GM21786 (cell line): ENCODE data around the gene SASS6.

Experiments
- ATAC-seq: cut with Tn5 transposase; IDR thresholded peaks from one replicate; pipeline ENCODE4 v1.9.1; 2021; ENCODE audit not compliant: unreplicated experiment

Gene SASS6

DNA sequence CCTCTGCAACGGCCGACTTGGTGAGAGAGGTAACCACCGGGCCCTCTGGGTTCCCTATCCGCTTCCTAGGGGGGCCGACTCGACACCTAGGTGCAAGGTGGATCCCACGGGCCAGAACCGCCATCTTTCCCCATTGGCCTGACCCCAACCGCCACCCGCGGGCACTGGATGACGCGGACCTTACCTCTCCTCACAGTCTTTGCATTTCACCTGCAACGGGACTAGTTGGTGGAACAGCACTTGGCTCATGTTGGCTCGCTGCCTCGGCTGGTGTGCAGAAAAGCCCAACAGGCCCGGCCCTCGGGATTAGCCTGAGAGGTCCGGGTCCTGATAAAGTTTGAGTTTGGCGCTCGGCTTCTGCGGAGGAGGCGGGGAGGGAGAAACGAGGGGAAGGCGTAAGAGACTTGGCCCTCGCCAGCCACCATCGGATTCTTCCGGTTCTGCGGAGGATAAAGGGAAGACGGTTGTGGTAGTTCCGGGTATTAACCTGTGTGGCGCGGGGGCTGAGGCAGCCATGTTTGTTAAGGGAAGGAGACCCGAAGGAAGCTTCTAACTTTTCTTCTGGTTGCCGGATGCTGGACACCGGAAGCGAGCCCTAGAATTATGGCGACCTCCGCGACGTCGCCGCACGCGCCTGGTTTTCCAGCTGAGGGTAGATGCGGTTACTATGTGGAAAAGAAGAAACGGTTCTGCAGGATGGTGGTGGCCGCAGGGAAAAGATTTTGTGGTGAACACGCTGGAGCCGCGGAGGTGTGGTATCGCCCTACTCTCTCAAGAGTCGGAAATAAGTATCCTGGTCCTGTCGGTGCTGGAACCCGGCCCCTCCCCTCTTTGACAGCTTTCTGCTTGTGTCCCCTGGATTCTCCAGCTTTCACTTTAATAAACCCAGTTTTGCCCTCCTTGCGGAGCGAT, at the start of gene SASS6, which contains the start of gene TRMT13:
Gene SASS6, minus strand, starts transcription at position 365 of the 912 bp plus-strand sequence. Its CDS starts 116 bp downstream, at position 249.
Gene TRMT13, plus strand, starts transcription at position 598 of the 912 bp plus-strand sequence. Its CDS starts 6 bp downstream, at position 604.
- peak; percentile 86 for ATAC-seq

- no peak for ATAC-seq
Measured at GRCh38 chr1:100178091-100178490, 45.4 kb upstream of the SASS6 start, which contains the start of gene LRRC39. TSS of gene LRRC39 (minus strand) at chr1:100178256. CDS start at chr1:100168516, 9,740 bp downstream.

- ATAC-seq, result no peak
Measured at GRCh38 chr1:100177295-100178041, 44.7 kb upstream of the SASS6 start.

- ATAC-seq, result no peak
Measured at GRCh38 chr1:100168051-100168450, 35.3 kb upstream of the SASS6 start.

DNA sequence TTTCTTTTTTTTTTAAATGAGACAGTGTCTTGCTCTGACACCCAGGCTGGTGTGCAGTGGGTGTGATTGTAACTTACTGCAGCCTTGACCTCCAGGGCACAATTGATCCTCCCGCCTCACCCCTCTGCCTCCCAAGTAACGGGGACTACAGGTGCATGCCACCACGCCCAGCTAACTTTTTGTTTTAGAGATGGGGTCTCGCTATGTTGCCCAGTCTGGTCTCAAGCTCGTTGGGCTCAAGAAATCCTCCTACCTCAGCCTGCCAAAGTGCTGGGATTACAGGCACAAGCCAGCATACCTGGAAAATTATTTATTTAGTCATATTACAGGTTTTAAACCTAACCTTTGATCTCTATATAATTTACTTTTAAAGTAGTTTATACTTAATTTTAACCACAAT, 32.0 kb upstream of the SASS6 start:
- ATAC-seq, result no peak

- no peak for ATAC-seq
Measured at GRCh38 chr1:100164216-100164615, 31.5 kb upstream of the SASS6 start.

- no peak for ATAC-seq
Measured at GRCh38 chr1:100162881-100163280, 30.2 kb upstream of the SASS6 start.

GRCh38 chr1:100152271-100152670, 19.5 kb upstream of the SASS6 start:
- peak; percentile 87 for ATAC-seq

GRCh38 chr1:100151679-100152078, 18.9 kb upstream of the SASS6 start:
- ATAC-seq, result no peak

DNA sequence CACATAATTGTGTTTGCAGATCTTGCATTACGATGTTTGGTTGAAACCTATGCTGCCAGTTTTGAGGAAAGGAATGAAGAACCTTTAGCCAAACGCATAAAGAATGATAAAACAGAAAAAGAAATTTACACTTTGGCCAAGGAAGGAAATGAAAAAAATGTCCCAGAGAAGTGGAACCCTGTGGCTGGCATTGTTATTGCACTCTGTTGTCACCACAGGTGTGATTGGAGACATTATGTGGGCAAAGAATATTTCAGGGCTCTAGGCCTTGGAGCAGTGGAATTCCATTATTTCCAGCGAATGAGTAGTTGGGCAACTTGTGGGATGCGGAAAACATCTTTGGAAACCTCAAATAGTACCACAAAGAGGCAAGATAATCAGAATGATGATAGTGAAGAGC, 15.1 kb upstream of the SASS6 start:
- no peak for ATAC-seq

- no peak for ATAC-seq
Measured at GRCh38 chr1:100146958-100147357, 14.2 kb upstream of the SASS6 start.

DNA sequence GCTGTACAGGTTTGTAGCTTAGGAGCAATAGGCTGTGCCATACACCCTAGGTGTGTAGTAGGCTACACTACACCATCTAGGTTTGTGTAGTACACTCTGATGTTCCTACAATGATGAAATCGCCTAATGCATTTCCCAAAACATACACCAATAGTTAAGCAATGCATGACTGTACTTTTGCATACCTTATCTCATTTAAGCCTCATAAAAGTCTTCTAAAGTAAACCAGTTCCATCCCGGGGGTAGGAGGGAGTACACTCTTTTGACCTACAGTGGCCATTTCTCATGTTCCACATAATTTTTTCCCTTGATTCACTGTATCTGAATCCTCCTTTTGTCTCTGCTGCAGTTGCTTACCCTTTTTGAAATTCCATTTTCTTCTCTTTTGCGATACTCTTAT, 12.4 kb upstream of the SASS6 start:
- ATAC-seq, result no peak

DNA sequence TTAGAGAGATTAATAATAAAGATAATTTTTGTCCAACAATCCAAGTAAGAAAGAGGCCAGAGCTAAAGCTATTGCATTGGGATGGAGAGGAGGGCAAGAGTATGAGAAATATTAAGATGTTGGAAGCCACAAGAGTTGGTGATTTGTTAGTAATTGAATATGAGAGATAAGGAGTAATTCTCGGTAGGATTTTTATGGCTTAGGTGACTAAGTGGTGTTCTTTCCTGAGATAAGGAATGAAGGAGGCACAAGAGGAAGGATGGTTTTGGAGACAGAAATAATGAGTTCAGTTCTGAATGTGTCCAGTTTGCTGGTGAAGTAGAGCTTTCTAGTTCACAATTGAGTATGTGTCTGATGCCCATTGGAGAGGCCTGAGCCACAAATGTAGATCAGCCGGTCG, 9.6 kb upstream of the SASS6 start:
- no peak for ATAC-seq

DNA sequence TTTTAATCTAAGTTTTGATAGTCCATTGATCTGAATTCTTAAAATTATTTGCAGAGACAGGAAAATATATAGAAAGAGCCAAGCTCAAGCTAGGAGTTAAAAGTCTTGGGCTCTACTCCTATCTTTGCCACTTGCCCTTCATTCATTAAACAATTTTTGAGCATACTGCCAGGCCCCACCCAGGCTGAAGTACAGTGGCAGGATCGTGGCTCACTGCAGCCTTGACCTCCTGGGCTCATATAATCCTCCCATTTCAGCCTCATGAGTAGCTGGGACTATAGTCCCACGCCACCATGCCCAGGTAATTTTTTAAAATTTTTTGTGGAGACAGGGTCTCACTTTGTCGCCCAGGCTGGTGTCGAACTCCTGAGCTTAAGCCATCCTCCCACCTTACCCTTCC, 8.5 kb upstream of the SASS6 start:
- ATAC-seq, result no peak

DNA sequence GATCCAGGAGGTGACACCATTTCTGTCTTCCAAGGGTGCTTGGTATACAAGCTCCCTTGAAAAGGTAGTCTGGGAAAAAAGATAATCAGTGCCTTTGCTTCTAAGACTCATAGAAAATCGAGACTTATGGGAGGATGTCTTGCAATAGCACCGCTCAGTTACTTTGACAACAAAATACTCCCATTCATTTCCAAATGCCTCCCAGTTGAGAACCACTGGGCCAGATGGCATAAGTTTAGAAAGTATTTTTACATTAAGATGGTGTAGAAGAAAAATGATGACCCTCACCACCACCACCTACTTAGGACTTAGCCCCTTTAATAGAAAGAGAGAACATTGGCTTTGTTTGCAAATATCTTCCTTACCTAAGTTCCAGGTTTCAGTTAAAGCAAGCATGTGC, 4.9 kb upstream of the SASS6 start:
- no peak for ATAC-seq

GRCh38 chr1:100134872-100135271, 2.1 kb upstream of the SASS6 start:
- ATAC-seq, result no peak

DNA sequence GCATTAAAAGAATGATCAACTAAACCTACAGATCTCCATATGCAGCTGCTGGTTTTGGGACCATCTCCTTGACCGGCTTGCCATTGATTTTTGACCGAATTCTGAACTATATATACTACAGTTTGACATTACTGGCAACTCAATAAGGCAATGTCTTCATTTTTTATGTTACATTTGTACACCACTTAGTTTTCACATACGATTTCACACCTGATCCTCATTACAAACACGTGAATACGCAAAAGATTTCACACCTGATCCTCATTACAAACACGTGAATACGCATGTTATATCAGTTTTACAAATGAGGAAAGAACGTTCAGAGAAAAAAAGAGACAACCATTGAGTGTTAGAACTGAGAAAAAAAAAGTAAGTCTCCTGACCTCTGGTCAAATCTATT, 1.1 kb downstream of the SASS6 start:
- no peak for ATAC-seq

DNA sequence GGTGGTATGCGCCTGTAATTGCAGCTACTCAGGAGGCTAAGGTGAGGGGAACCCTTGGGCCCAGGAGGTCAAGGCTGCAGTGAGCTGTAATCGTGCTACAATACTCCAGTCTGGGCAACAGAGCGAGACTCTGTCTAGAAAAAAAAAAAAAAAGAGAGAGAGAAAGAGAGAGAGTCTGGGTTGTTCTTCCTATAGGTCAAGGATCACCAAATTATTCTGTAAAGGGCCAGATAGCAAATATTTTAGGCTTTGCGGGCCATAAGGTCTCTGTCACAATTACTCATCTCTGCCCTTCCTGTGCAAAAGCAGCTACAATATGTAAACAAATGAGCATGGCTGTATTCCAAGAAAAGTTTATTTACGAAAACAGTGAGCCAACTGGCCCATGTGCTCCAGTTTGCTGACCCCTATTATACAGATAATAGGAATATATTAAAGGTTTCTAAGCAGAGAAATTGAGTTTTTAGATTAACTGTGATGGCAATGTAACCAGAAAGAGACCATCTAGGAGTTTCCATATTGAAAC, 2.1 kb downstream of the SASS6 start:
- no peak for ATAC-seq

- no peak for ATAC-seq
Measured at GRCh38 chr1:100127226-100127625, 5.5 kb downstream of the SASS6 start.

DNA sequence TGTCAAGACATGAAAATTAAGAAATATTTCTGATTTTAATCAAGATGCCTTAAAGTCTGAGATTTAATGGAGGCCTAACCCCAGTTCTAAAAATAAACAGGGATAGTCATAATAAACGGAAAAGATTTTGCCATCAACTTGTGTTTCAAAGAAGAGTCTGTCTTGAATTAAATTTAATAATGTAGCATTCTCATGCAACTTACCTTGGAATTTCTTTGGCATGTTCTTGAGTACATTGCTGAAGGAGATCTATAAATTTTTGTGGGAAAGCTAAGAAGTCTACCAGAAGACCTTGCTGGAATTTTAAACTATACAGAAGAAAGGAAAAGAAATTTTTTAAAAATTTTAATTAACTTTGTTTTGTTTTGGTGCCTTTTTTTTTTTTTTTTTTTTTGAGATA, 10.6 kb downstream of the SASS6 start:
- ATAC-seq, result no peak

GRCh38 chr1:100115524-100115923, 17.2 kb downstream of the SASS6 start:
- ATAC-seq, result no peak
